MV-4-11 (cell line): ENCODE results near the gene CARS1.
A peak's percentile ranks its signal among the peaks of the same experiment; 100 is the strongest.

Experiments used
- DNase-seq: peaks from one replicate; lab custom pipeline; 2025; lab: John Stamatoyannopoulos, UW

Gene CARS1

DNA sequence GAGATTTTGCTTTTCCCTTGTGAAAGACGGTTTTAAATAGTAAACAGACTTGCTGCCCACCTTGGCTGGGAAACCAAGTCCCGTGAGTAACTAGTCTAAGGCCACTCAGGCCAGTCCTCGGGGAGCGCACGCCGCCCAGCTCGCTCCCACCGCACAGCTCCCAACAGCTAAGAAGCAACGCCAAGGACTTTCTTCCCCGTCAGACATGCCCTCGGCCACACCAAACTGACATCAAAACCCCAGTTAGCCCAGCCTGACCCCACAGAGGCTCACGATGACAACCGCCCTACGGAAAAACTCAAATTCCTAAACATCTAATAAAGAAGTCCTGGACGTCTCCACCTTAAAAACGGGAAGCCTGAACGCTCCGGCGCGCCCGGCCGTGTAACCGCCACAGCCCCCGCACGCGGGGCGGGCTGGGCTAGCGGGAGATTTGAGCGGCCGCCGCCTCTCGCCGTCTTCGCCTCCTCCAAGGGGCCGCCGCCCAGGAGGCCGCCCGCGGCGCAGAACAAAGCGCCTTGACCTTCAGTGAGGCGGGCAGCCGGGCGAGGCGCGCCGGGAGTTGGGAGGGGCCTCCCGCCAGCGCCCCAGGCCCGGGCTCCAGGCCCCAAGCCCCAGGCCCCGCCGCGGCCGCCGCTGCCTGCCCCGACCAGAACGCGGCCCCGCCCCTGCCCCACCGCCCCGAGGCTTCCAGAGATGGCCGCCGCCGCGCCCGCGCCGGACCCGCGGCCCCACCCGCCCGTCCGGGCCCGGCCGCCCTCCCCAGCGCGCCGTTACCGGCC lies 65.6 kb downstream of the CARS1 start:
- no peak for DNase-seq

DNA sequence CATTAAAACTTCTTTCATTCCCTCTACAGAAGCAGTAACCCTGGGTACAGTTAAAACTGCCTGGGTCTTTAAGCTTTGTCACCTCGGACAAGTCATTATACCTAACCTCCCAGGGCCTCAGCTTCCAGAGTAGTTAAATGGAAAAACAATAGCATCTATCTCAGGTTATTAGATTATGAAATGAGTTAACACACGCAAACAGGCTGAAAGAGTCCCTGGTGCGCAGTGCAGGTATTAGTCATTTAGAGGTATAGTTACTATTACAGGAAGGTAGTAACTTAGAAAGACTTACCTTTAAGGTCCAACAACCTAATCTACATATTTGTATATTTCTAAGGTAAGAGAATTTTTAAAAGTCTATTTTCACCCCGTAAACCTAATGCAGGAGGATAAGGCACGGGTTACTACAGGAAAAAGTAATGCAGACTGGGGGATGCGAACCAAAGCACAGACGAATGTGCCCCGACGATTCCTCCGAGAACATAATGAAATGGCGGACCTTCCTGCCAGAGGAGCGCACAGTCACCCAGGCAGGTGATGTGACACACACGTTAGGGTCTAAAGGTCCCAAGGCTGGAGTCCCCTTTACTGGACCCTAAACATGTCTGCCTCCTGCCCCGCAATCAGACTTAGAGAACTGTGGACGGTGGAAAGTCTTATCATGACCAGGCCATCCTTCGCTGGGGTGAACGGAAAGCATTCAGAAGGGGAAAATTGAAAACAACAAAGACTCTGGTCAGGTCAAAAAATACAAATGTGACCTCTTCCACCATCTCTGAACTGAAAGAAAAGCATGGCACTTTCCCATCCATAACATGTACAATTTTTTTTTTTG lies 66.4 kb downstream of the CARS1 start:
- no peak for DNase-seq

DNA sequence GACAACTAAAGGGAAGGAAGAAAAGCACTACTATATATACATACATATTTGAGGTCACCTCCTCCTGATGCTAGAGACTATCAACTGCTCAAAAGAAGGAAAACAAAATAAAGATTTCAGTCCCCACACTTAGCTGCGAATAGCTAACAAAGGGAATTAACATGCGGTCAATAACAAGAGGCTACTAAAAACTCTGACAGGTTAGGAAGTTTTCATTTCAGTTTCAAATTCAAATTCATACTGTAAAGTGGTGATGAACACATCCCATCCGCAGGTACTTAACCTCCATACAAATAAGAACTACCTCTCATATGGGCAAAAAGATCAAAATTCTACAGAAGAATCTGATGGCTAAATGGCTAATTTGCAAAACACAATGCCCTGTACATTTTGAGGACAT lies 67.7 kb downstream of the CARS1 start:
- DNase-seq, result no peak

DNA sequence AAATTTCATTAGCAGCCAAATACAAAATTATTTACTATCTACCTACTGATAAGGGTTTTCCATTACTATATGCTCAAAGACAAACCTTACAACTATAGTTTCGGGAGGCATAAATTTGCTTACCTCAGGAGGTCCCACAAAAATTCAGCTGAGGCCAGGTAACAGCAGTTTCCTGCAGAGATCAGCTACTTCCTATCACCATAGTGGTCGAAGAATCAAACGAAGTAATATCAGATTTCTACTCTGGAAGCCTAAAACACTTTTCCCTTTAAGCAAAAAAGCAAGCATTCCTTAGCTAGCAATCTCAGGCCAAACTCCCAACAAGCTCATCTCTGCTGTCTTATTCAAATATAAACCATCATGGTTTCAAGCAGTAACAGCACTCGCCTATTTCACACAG lies 68.2 kb downstream of the CARS1 start:
- DNase-seq, result no peak

DNA sequence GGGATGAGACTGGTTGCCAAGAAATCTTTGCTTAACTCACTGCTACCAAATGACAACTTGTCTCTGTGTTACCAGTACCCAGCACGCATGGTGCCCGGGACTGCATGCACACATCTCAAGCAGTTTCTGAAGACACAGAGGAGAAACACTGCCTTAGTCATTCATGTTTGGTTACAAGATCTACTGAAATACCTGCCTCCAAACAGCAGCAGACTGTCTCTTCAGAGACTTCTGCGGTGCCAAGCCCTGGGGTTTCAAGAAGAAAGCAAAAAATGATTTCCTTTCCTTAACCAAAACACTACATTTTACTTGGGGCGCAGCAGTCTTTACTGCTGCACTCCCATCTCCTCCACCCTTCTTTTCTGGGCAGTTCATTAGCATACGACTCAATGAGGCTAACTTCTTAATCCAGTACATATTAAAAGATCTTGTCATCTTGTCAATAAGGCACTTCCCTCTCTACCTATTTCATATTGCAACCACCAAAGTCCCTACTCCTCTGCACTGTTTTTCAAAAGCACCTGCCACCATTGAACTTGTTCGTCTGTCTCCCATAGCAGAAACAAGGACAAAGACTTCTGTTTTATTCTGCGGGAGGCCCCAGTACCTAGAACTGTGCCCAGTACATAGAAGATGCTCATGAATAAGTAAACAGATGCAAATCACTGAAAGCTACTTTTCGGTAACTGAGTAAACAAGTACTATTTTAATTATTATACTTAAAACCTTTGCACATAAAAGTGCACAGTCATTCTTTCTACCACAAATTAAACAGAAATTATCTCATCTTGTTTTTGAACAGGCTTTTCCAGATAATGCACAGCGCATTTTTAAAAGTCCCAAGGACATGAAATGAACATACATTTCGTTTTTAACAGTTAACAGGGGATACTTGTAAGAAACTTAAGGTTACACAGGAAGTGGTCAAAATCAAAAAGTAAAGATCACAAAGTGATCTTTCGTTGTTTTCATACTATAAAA lies 69.1 kb downstream of the CARS1 start:
- DNase-seq, result no peak

DNA sequence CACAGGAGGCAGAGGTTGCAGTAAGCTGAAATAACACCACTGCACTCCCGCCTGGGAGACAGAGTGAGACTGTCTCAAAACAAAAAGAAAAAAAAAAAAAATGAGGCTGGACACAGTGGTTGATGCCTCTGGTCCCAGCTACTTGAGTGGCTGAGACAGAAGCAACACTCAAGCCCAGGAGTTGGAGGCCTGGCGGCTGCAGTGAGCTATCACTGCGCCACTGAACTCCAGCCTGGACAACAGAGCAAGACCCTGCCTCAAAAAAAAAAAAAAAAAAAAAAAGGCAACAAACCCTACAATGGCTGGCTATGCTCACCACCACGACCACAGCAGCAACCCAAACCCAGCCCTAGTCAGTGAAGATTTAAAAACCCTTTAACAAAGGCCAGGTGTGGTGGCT lies 73.3 kb downstream of the CARS1 start:
- DNase-seq, result no peak

DNA sequence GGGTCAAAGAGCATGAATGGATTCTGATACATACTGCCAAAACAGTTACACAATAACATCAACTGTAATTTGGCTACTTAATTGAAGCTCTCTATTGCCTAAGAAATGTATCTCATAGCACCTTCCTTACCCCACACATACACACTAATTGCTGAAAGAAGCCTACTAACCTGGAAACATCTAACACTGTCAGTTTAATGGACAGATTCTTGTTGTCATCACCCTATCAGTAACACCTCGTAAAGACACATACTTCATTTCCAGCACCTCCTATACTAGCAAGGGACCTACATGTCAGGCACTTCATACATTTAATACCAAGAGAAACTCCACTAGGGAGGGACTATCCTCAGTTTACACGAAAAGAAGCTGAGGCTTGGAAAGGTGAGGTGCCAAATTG lies 75.0 kb downstream of the CARS1 start:
- DNase-seq, result no peak

DNA sequence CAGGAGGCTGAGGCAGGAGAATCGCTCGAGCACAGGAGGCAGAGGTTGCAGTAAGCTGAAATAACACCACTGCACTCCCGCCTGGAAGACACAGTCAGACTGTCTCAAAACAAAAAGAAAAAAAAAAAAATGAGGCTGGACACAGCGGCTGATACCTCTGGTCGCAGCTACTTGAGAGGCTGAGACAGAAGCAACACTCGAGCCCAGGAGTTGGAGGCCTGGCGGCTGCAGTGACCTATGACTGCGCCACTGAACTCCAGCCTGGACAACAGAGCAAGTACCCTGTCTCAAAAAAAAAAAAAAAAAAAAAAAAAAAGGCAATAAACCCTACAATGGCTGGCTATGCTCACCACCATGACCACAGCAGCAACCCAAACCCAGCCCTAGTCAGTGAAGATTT lies 76.1 kb downstream of the CARS1 start:
- no peak for DNase-seq

DNA sequence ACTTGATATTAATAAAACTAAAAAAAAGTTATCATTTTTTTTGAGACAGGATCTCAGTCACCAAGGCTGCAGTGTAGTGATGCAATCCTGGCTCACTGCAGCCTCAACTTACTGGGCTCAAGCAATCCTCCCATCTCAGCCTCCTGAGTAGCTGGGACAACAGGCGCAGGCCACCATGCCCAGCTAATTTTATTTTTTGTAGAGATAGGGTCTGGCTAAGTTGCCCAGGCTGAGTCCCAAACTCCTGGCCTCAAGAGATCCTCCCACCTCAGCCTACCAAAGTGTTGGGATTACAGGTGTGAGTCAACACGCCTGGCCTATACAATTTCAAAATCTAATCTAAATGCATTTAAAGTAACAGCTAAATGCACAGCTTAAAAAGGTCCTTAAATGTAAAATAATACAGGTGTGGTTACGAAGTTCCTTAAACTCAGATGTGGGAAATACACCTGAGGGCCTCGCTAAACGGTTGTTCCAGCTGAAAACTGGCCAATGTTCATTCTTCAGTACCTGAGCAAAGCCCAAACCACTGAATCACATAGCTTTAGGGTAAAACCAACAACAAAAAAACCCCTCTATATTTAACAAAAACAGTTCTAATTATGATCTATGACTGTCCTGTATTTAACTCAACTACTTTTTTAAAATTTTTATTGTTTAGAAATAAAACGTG lies 76.9 kb downstream of the CARS1 start:
- no peak for DNase-seq

DNA sequence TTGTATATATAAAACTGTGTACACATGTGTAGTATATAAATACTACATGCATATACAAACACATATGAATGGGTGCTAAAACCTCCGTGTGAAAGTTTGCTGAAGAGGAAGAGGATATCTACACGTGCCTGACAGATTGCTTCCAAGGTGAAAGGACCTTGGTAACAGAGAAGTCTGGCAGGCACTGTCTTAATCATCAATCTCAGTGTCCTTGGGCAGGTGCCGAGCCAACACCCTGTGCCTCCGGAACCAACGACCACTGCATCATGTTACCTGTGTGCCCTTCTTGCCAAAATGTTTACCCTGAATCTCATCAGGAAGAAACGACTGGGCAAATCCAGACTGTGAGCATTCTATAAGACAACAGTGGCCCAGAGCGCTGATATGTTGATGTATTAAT lies 80.1 kb downstream of the CARS1 start:
- no peak for DNase-seq

DNA sequence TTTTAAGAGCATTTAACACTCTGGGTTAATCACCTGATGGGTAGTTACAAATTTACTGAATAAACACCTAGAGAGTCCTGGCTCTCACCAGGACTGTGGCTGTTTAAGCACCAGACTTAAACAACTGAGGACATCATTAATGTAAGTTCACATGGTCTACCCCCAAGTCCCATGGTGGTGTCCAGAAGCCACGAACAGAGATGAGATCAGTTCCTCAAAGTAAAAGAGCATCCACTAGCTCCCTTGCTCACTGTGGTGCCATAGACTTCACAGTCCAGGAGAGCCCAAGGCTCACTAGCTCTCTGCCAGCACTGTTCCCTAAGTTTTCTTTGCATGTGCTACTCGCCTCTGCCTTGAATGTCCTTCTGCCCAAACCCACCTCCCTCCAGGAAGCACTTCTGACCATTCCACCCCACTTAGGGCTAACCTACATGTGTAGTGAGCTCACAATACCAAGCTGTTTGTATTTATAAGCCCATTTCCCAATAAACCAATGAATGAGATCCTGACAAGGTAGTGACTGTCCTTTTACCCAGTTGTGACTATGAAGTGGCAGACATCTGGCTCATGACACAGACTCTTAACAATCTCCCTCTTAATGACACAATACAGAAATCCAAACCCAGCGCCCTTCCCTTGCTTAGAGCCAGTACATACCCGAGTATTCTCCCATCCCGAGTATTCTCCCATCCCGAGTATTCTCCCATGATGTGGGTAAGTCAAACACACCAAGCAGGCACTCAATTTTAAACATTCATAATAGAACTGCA lies 80.7 kb downstream of the CARS1 start:
- peak; percentile 72 for DNase-seq

DNA sequence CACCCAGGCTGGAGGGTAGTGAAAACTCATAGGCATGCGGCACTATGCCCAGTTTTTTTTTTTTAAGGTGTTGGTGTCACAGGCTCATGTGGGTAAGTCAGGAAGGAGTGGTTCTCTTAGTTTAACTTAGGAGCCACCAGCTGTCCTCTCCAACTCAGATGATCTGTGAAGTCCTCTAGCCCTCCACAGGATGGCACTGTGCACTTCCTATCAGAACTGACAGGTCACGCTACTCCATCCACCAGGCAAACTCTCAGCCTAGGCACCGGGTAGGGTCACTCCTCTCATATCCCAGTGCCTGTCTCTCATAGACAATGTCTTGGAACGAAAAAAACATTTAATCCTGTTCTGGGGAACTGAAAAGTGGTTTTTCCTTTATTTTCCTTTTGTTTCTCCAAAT lies 81.6 kb downstream of the CARS1 start:
- DNase-seq, result peak; percentile 58

DNA sequence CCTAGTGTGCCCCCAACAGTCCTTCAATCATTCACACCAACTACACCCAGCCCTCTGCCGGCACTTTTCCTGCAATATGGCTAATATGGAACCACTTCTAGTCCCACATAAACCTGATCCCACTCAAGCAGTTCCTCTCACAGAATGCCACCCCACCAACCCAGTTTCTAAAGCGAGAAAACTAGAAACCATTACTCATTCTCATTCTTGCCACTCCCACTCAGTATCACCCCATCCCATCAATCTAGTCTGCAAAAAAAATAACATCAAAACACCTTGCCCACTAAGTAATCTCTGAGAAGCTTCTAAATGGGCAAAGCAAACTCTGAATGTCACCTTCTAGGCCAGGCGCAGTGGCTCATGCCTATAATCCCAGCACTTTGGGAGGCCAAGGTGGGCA lies 83.0 kb downstream of the CARS1 start:
- no peak for DNase-seq

DNA sequence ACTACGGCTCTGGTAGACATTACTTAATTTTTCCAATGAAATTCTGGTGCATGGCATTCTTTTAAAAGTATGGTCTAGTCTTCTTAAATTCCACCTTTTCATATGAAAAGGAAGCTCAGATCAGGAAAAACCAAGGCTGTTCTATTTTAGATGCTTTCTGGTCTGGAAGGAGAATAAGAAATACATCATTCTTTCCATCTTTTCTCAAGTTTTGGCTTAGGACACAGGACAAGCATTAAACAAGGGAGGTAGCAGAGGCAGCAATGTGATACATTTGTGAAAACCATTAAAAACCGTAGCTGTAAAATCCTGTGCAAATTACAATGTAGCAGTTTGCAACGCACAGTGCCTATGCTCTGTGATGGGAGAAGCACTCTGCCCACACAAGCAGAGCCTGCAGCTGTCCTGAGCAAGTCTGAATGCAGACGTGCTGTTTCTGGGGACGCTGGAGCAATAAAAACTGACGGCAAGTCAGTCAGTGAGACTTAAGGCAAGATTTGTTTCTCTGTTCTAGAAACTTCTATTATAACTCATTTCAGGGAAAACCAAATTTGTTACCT lies 88.8 kb downstream of the CARS1 start:
- DNase-seq, result no peak

DNA sequence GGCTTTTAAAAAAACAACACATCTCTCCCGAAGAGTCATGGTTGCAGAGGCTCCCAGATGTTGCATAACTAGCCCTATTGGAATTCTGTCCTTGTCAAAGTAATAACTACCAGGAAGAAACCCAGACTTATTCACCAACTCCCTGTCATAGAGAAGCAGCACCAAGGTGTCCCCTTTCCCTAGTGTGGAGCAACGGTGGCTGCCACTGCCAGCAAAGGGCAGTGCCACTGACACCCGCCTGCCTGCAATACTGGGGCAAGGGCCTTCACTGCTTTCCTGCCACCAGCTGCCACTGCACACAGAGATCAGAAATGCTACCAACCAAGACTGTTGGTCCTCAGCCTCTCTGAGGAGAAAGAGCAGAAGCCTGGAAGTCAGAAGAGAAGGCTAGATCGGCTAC lies 92.4 kb downstream of the CARS1 start:
- no peak for DNase-seq

DNA sequence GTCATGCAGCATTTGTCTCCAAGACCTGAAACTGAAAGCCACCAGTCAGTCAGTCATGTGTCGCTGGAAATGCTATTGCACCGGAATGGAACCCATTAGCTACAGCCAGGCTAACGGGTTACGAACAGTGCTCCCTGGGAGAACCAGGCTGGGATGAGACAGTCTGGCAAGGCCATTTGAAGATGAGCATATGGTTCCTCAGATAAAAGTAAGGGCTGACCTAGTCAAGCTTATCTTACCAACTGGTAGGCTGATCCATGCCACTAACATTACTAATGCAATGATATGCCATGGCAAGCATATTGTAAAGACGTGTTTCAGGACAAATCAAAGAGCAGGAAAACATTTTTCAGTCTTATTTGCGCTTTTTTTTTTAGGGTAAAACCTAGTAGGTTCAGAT lies 93.5 kb downstream of the CARS1 start:
- no peak for DNase-seq

DNA sequence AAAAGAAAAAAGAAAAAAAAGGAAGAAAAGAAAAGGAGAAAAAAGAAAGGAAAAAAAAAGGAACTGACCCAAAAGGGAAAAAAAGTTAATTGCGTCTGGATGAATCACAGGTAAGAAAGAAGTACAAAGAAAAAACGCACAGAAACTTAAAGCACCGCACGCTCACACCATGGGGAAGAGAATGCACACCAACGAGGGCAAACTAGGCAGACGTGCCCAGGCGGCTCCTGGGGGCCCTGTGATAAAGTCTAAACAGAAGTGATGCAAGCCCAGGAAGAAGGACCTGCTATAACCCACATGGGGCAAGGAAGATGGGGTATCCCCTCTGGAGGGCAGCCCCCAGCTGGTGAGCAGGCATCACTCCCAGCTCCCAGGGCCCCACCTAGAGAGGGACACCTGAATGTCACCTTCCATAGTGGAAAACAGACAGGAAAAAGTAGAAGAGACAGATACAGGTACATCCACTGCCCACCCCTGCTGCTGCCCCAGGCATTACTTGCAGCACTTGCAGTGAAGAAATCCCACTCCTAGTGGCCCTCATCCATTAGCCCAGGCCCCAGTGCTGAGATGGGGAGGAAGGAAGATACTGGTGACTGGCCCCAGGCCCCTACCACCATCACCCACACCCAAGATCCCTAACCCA lies 94.0 kb downstream of the CARS1 start:
- DNase-seq, result no peak

DNA sequence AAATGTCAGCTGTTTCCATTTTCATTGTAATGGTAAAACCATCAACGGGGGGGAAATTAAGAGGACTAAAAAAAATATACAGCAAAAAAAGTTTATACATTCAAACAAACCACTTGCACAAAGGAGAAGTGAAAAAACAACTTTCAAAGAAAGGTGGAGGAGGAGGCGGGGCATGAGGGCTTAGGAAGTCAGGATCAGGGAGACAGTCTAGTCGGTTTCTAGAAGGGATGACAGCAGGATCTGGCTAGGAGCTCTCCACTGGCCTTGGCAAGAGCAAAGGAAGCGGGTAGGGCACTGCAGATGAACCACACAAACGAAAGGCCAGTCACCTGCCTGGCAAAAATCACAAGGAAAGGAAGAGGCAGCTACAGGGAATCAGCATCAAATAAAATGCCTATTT lies 96.1 kb downstream of the CARS1 start:
- peak; percentile 56 for DNase-seq

DNA sequence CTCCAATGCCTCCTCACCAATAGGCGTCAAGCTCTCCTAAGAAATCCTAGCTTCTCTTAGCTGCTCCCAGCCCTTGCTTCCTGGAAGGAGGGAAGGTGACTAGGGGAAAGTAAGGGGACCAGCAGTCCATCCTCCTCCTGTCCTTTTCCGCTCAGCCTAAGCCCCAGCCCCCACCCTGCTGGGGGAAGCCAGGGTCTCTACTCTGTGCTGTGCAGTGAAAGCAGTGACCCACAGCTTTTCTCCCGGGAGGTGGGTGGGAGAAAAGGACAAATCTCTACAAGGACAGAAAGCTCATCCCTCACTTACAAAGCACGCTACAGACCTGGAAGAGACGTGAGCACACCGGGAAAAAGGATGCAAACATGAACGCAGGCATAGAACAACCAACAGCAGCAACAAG lies 97.1 kb downstream of the CARS1 start:
- no peak for DNase-seq

DNA sequence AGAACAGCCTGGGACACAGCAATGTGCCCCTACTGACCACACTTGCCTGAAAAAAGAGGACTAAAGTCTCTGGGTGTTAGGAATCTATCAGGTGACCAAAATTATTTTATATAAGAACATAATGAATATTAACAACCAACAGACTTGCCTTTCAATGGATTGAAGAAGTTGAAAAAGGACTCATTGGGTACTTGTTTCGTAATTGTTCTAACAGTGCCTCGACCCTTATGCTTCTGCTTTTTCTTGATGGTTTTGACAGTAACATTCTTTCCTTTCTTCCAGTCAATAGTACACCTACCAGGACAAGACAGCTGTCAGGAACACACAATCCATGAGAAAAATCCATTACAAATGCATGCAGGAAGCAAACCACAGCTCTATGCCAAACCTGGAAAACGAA lies 99.0 kb downstream of the CARS1 start:
- DNase-seq, result peak; percentile 65
